HFFc6 (cell line): ENCODE measurements around the gene BRD4. TPM values are rescaled to one million over a fixed set of nuclear protein-coding genes. Genes with fewer than 3 reads are reported as not detected.

Source experiments
- DNase-seq: peaks from one replicate; pipeline ENCODE4 v3.0.0-alpha.2; 2018
- H3K27ac Mint-ChIP-seq: 2 replicates; pipeline ENCODE4 v1.8.0; 2020; ENCODE audit warnings: mild to moderate bottlenecking, mixed read lengths
- H3K27me3 Mint-ChIP-seq: 2 replicates; pipeline ENCODE4 v1.8.0; 2021; ENCODE audit warnings: mild to moderate bottlenecking, moderate library complexity, mixed read lengths; ENCODE audit not compliant: insufficient read depth
- H3K36me3 Mint-ChIP-seq: 2 replicates; pipeline ENCODE4 v1.8.0; 2021; ENCODE audit warnings: low read depth, mixed read lengths
- H3K4me1 Mint-ChIP-seq: 2 replicates; pipeline ENCODE4 v1.8.0; 2020; ENCODE audit warnings: low read depth, mixed read lengths
- H3K4me3 Mint-ChIP-seq: 2 replicates; pipeline ENCODE4 v1.8.0; 2020; ENCODE audit warnings: mild to moderate bottlenecking, moderate library complexity, mixed read lengths
- H3K9me3 Mint-ChIP-seq: 2 replicates; pipeline ENCODE4 v1.8.0; 2020; ENCODE audit warnings: mild to moderate bottlenecking, mixed read lengths
- total RNA-seq, 6 experiments: library from RNA; stranded (reverse); fragmentation: NEBNext Ultra II Directional; extraction: Animal tissue kit (Norgen Biotek cat#: 25700); gene quantifications; 2 replicates in 1 of 6; 3 replicates in 5 of 6; pipeline ENCODE4 v1.2.3, GENCODE V29; 2021
- TF ChIP-seq, protein P1 (sequence below): fragments of 200-600 bp; sonication (generic); IDR thresholded peaks from 2 replicates; pipeline ENCODE4 v1.5.0; 2021; ENCODE audit warnings: antibody characterized with exemption, mild to moderate bottlenecking

The BRD4 gene
- total RNA-seq, 6 experiments from 2014 or later: 74.9 to 85.2 (median 81.5) TPM

DNA sequence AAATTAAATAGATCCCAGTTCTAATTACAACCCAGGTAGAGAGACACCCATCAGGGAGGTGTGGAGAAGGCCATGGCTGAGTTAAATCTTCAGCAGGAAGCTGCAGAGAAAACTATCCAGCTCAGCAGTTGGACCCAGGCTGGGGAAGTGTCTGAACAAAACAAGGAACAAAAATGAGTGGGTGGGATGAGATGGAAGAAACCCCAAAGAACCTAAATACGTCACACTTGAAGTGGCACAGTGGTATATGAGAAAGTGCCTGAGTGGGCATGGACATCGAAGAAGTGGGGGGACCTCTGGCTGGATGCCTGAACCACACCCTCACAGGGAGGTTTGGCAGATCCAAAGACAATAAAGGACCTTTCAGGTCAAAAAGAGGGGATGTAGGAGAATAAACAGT is 96.6 kb downstream of the BRD4 start:
- Mint-ChIP-seq H3K27me3 (peaks cover 13% of the 10 kb centered on the region), H3K4me1 (0 out of 2 replicates have a peak, but pooled peaks cover 6% of the 10 kb centered on the region), H3K36me3 (peaks cover 25% of the 10 kb centered on the region; the same call in 1 of the 2 replicates), H3K4me3 (no peak overlapping the region), H3K9me3 (no peaks in the 10 kb centered on the region), H3K27ac (no peak overlapping the region)
- DNase-seq: no peak
- TF ChIP-seq, protein P1, sequence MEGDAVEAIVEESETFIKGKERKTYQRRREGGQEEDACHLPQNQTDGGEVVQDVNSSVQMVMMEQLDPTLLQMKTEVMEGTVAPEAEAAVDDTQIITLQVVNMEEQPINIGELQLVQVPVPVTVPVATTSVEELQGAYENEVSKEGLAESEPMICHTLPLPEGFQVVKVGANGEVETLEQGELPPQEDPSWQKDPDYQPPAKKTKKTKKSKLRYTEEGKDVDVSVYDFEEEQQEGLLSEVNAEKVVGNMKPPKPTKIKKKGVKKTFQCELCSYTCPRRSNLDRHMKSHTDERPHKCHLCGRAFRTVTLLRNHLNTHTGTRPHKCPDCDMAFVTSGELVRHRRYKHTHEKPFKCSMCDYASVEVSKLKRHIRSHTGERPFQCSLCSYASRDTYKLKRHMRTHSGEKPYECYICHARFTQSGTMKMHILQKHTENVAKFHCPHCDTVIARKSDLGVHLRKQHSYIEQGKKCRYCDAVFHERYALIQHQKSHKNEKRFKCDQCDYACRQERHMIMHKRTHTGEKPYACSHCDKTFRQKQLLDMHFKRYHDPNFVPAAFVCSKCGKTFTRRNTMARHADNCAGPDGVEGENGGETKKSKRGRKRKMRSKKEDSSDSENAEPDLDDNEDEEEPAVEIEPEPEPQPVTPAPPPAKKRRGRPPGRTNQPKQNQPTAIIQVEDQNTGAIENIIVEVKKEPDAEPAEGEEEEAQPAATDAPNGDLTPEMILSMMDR: no peak

DNA sequence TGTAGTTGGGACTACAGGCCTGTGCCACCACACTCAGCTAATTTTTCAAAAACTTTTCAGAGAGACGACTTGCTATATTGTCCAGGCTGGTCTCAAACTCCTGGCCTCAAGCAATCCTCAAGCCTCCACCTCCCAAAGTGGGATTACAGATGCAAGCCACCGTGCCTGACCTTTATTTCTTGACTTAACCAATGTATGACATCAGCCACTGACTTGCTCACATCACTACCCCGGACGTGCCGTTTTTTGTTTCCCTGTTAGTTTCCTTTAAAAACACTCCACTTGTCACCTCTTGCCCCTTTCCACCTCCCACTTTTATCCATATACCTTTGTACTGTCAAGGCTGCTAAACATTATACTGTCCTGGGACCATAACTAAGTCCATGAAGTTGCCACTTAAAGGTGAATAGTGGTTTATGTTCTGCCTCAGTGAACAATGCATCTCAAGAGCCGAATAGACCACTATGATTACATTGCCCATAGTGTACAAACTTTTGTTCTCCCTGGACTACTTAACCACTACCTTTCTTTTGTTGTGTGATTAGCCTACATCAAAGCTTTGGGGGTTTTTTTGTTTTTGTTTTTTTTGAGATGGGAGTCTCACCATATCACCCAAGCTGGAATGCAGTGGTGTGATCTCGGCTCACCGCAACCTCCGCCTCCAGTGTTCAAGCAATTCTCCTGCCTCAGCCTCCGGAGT is 97.8 kb downstream of the BRD4 start:
- Mint-ChIP-seq H3K27me3 (peaks cover 13% of the 10 kb centered on the region), H3K27ac (no peak overlapping the region), H3K4me1 (0 out of 2 replicates have a peak, but pooled peaks cover 6% of the 10 kb centered on the region), H3K4me3 (no peak overlapping the region), H3K36me3 (peaks cover 25% of the 10 kb centered on the region; the same call in 1 of the 2 replicates), H3K9me3 (no peaks in the 10 kb centered on the region)
- no peak for DNase-seq
- TF ChIP-seq, protein P1: no peak

DNA sequence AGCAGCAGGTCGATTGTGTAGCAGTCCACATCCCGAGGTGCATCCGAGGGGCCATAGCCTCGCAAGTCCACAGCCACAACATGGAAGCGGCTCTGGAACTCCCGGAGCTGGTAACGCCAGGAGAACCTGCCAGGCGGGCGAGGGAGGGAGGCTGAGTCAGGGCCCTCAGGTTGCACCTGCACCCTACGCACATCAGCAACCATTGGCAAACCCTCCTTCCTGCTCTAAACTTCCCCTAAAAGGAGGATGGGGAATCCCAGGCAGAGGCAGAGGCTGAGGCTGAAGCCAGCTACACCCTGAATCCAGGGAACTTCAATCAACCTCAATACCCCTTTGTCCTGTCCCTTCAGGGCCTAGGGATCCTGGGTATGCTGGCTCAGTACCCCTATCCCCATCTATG is 101.1 kb downstream of the BRD4 start:
- H3K4me1 Mint-ChIP-seq: 0 out of 2 replicates have a peak, but pooled peaks cover 6% of the 10 kb centered on the region
- TF ChIP-seq, protein P1: no peak
- H3K4me3 Mint-ChIP-seq: no peak overlapping the region
- H3K9me3 Mint-ChIP-seq: no peaks in the 10 kb centered on the region
- peaks cover 13% of the 10 kb centered on the region for H3K27me3 Mint-ChIP-seq
- H3K36me3 Mint-ChIP-seq: peaks cover 16% of the 10 kb centered on the region; the same call in 1 of the 2 replicates
- no peak for DNase-seq
- H3K27ac Mint-ChIP-seq: no peak overlapping the region

DNA sequence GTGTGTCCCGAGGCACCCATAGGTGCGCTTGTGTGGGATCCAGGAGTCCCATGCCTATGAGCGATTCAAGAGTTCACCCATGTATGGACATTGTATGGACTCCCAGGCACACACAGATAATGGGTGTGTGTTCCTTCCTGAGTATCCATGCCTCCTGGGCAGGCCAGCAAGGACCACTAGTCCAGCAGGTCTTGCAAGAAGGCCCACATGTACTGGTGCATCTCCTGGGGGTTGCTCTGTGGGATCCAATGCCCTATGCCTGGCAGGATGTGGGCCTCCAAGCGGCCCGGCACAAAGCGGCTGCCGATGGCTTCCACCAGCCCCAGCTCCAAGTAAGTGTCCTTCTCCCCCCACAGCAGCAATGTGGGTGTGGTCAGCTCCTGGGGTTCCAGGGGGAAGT is 105.1 kb downstream of the BRD4 start:
- H3K4me1 Mint-ChIP-seq: peaks cover 16% of the 10 kb centered on the region
- no peak for DNase-seq
- no peaks in the 10 kb centered on the region for H3K36me3 Mint-ChIP-seq
- TF ChIP-seq, protein P1: no peak
- no peaks in the 10 kb centered on the region for H3K9me3 Mint-ChIP-seq
- no peak overlapping the region for H3K27ac Mint-ChIP-seq
- H3K27me3 Mint-ChIP-seq: peaks cover 4% of the 10 kb centered on the region
- no peak overlapping the region for H3K4me3 Mint-ChIP-seq

DNA sequence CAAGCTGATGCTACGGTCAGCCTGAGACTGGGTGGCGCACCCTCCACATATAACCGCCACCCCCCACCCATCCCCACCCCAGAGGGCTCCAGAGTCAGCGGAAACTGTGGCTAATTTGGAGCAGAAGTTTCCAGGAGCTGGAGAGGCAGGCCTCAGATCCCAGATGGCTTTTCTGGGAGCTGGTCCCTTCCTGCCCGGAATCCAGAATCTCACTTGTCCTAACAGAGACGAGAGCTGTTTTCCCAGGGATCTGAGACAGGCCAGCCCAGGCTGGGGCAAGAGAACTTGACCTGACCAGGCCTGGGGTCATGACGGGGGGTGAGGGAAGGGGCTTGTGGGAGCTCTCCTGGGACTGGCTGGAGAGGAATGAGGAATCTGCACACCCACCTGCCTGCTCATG is 106.6 kb downstream of the BRD4 start:
- Mint-ChIP-seq H3K36me3 (no peaks in the 10 kb centered on the region), H3K9me3 (no peaks in the 10 kb centered on the region), H3K4me1 (peaks cover 18% of the 10 kb centered on the region), H3K4me3 (no peak overlapping the region), H3K27me3 (peaks cover 2% of the 10 kb centered on the region), H3K27ac (no peak overlapping the region)
- no peak for DNase-seq
- TF ChIP-seq, protein P1: no peak
